HG03139 (cell line): ENCODE measurements around the gene ATF6B.

Experiments
- ATAC-seq: cut with Tn5 transposase; IDR thresholded peaks from one replicate; pipeline ENCODE4 v1.9.1; 2021; ENCODE audit not compliant: unreplicated experiment

Gene ATF6B

GRCh38 chr6:32132110-32132509 is 4.1 kb upstream of the ATF6B start:
- no peak for ATAC-seq

- ATAC-seq = no peak
Measured at GRCh38 chr6:32131439-32131948, 3.4 kb upstream of the ATF6B start.

- ATAC-seq = no peak
Measured at GRCh38 chr6:32129297-32130088, 1.4 kb upstream of the ATF6B start.

- ATAC-seq = no peak
Measured at GRCh38 chr6:32128751-32129296, 778 bp upstream of the ATF6B start.

- no peak for ATAC-seq
Measured at GRCh38 chr6:32127409-32127716, 683 bp downstream of the ATF6B start.

- ATAC-seq = no peak
Measured at GRCh38 chr6:32126880-32127279, 1.2 kb downstream of the ATF6B start.

- ATAC-seq = no peak
Measured at GRCh38 chr6:32123681-32124080, 4.4 kb downstream of the ATF6B start.

GRCh38 chr6:32120573-32121059 is 7.4 kb downstream of the ATF6B start:
- ATAC-seq = no peak

- ATAC-seq = no peak
Measured at GRCh38 chr6:32118782-32119628, 9.0 kb downstream of the ATF6B start.

GRCh38 chr6:32117461-32117860 is 10.6 kb downstream of the ATF6B start:
- ATAC-seq = no peak

- ATAC-seq = no peak
Measured at GRCh38 chr6:32116674-32117073, 11.4 kb downstream of the ATF6B start.

- no peak for ATAC-seq
Measured at GRCh38 chr6:32115623-32116022, 12.4 kb downstream of the ATF6B start.

- no peak for ATAC-seq
Measured at GRCh38 chr6:32114796-32115195, 13.2 kb downstream of the ATF6B start.

- no peak for ATAC-seq
Measured at GRCh38 chr6:32113386-32114352, 14.4 kb downstream of the ATF6B start.

GRCh38 chr6:32112431-32112980 is 15.5 kb downstream of the ATF6B start:
- no peak for ATAC-seq

- no peak for ATAC-seq
Measured at GRCh38 chr6:32111424-32112066, 16.5 kb downstream of the ATF6B start.

GRCh38 chr6:32110632-32111031 is 17.4 kb downstream of the ATF6B start:
- no peak for ATAC-seq

GRCh38 chr6:32109765-32110160 is 18.3 kb downstream of the ATF6B start:
- ATAC-seq = no peak

GRCh38 chr6:32109114-32109764 is 18.8 kb downstream of the ATF6B start, which contains the start of gene TNXB:
TSS of gene TNXB (minus strand) at chr6:32109338. CDS start at chr6:32098198, 11,140 bp downstream.
- ATAC-seq = no peak
